RWPE2 (cell line): ENCODE results near the gene CARMIL3.
A peak's percentile ranks its signal among the peaks of the same experiment; 100 is the strongest.
"Not testable (repeated sequence)": the region's sequence is repeated elsewhere in the genome, so short reads cannot be mapped to it uniquely, and the experiment has no call there.

Source experiments
- ATAC-seq: fragments of 200-7000 bp; cut with Tn5 transposase; 3 replicates; pipeline ENCODE4 v1.9.1; 2021; ENCODE audit warnings: low read depth
- DNase-seq: peaks from one replicate; pipeline ENCODE4 v3.0.0-alpha.2; 2020; ENCODE audit warnings: low spot score
- H3K27ac ChIP-seq: fragments of 450-650 bp; 2 replicates; pipeline ENCODE4 v1.5.1; 2017; ENCODE audit warnings: mild to moderate bottlenecking; ENCODE audit not compliant: poor library complexity, severe bottlenecking
- H3K27me3 ChIP-seq: fragments of 250-450 bp; sonication (Bioruptor Pico); 2 replicates; pipeline ENCODE4 v1.5.1; 2021; ENCODE audit warnings: mild to moderate bottlenecking, moderate library complexity; ENCODE audit not compliant: insufficient read depth, poor library complexity, severe bottlenecking
- H3K36me3 ChIP-seq: fragments of 250-450 bp; sonication (Bioruptor Pico); 2 replicates; pipeline ENCODE4 v1.5.1; 2020; ENCODE audit warnings: low read depth, mild to moderate bottlenecking, moderate library complexity
- H3K4me1 ChIP-seq: fragments of 250-450 bp; sonication (Bioruptor Pico); 2 replicates; pipeline ENCODE4 v1.5.1; 2021; ENCODE audit warnings: mild to moderate bottlenecking, moderate library complexity; ENCODE audit not compliant: insufficient read depth, poor library complexity, severe bottlenecking
- H3K4me3 ChIP-seq: fragments of 250-450 bp; sonication (Bioruptor Pico); 2 replicates; pipeline ENCODE4 v1.5.1; 2021; ENCODE audit warnings: mild to moderate bottlenecking, moderate library complexity; ENCODE audit not compliant: severe bottlenecking
- H3K9me3 ChIP-seq: fragments of 250-450 bp; sonication (Bioruptor Pico); 2 replicates; pipeline ENCODE4 v1.5.1; 2021; ENCODE audit warnings: mild to moderate bottlenecking, moderate library complexity; ENCODE audit not compliant: severe bottlenecking
- CTCF ChIP-seq: fragments of 450-650 bp; IDR thresholded peaks from one replicate; pipeline ENCODE4 v1.5.1; 2017; ENCODE audit warnings: mild to moderate bottlenecking, moderate library complexity; ENCODE audit not compliant: poor library complexity, severe bottlenecking

Gene CARMIL3

GRCh38 chr14:24038686-24039085 is 13.1 kb upstream of the CARMIL3 start:
- no peaks in the 10 kb centered on the region for H3K36me3 ChIP-seq
- no peak overlapping the region for H3K27ac ChIP-seq
- DNase-seq (no peak), ATAC-seq (no peak)
- no peaks in the 10 kb centered on the region for H3K9me3 ChIP-seq
- TF ChIP-seq CTCF, result no peak
- H3K4me1 ChIP-seq, result peaks cover 4% of the 10 kb centered on the region
- no peak overlapping the region for H3K4me3 ChIP-seq
- no peaks in the 10 kb centered on the region for H3K27me3 ChIP-seq

GRCh38 chr14:24040692-24041091 is 11.1 kb upstream of the CARMIL3 start:
- Histone ChIP-seq H3K27ac (no peak overlapping the region), H3K4me1 (peaks cover 2% of the 10 kb centered on the region), H3K36me3 (no peaks in the 10 kb centered on the region), H3K4me3 (no peak overlapping the region), H3K27me3 (no peaks in the 10 kb centered on the region), H3K9me3 (no peaks in the 10 kb centered on the region)
- no peak for TF ChIP-seq CTCF
- no peak for ATAC-seq
- no peak for DNase-seq

- Histone ChIP-seq H3K27me3 (no peaks in the 10 kb centered on the region), H3K27ac (no peak overlapping the region), H3K4me1 (no peaks in the 10 kb centered on the region), H3K4me3 (no peak overlapping the region), H3K36me3 (no peaks in the 10 kb centered on the region), H3K9me3 (no peaks in the 10 kb centered on the region)
- no peak for ATAC-seq
- TF ChIP-seq CTCF, result no peak
- DNase-seq, result no peak
Observed at GRCh38 chr14:24042746-24043145, 9.1 kb upstream of the CARMIL3 start.

GRCh38 chr14:24049002-24049401 is 2.8 kb upstream of the CARMIL3 start:
- H3K27me3 ChIP-seq, H3K27ac ChIP-seq, H3K4me1 ChIP-seq, H3K4me3 ChIP-seq, ATAC-seq, DNase-seq, H3K36me3 ChIP-seq, H3K9me3 ChIP-seq: not testable (repeated sequence)

- not testable (repeated sequence) for H3K36me3 ChIP-seq, H3K4me1 ChIP-seq, H3K27ac ChIP-seq, DNase-seq, ATAC-seq, H3K4me3 ChIP-seq, H3K9me3 ChIP-seq, H3K27me3 ChIP-seq
Observed at GRCh38 chr14:24050753-24051152, 1.1 kb upstream of the CARMIL3 start.

- Histone ChIP-seq H3K36me3 (no peaks in the 10 kb centered on the region), H3K9me3 (no peaks in the 10 kb centered on the region), H3K4me1 (no peaks in the 10 kb centered on the region), H3K27me3 (peaks cover 3% of the 10 kb centered on the region), H3K27ac (no peak overlapping the region), H3K4me3 (peak overlapping the region; percentile 35)
- TF ChIP-seq CTCF, result no peak
- DNase-seq (peak; percentile 66), ATAC-seq (no peak)
Observed at GRCh38 chr14:24051176-24051788, 527 bp upstream of the CARMIL3 start.
